T-helper 2 cell (primary cell): Measurements from ENCODE around the gene ALPL.

ENCODE experiments used
- DNase-seq, 5 experiments: peaks; one replicate each; pipeline versions ENCODE4 v3.0.0 to v3.0.0-alpha.2; 2012 to 2022

ALPL gene

DNA sequence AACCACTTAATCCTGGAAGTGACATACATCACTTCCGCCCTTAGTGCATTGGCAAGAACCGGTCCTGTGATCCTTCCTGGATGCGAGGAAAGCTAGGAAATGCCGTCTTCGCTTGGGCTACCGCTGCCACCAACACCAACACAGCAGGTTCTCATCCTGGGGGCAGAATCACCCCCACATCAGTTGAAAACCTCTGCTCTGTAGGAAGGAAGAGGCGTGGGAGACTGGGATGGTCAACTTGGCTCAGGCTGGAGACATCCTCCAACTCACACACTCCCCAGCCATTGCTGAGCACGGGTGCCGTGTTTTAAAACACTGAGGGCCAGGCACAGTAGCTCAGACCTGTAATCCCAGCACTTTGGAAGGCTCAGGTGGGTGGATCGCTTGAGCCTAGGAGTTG lies 74.9 kb downstream of the ALPL start:
- no peak for DNase-seq

DNA sequence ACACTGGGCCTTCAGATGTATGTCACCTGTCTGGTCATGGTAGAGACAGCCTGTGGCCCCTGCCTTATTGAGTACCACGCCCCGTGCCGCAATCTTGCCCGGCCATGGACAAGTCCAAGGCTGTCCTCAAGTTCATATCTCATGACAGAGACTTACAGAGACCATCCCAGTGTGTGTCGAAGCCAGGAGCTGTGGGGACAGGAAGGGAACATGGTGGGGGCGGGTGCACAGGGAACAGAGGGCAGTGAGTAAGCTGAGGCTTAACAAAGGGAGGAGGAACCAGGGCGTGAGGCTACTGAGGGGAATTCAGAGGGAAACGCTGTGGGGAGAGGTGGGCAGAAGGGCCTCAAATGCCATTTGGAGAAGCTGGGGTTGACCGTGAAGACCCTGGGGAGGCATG lies 75.8 kb downstream of the ALPL start:
- no peak for DNase-seq

DNA sequence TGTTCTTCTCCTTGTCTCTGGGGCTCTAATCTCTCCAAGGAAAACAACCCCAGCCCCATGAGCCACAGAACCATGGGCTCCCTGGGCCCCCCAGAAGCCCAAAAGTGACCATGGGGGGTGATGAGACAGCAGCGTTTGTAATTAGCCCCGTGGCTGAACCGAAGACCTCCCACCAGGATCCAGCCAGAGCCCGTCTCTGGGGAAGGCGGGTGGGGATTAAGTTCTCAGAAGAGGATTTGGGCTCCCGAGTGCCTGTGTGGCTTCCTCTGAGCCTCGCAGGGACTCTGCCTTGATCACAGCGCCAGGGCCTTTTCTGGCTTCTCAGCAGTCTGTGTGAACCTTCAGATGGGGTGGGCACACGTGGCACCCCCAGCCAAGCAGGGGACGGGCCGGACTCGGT lies 77.0 kb downstream of the ALPL start:
- no peak for DNase-seq

DNA sequence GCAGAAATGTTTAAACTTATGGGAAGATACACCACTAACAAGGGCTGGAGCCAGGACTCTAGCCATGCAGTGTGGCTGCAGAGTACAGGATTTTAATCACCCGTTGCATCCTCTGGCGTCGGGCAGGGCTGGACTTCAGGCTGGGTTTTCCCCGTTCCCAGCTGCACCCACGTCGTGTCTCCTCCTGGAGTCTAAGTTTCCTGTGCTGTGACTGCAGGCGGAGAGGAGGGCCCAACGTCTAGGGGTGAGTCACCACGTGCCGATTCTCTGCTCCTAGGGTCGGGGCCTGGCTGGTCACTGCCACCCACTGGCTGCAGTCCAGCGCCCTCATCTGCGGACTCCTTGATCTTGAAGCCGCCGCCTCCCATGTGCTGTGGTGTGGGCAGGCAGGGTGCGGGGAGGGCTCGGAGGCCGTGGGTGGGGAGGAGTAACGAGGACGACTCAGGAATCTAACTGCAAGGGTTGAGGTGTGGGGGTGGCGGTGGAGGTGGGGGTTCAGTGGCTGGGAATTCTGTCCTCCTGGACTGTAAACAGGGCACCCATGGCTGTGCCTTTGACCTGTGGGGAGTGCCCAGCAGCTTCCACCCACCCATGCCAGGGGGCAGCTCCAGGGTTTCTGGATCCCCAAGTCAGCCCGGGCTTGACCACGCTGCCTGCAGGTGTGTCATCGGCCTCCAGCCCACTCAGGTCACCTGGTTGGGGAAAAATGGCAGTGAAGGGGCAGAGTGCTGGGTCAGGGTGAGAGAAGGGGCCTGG lies 77.8 kb downstream of the ALPL start:
- DNase-seq, result no peak

DNA sequence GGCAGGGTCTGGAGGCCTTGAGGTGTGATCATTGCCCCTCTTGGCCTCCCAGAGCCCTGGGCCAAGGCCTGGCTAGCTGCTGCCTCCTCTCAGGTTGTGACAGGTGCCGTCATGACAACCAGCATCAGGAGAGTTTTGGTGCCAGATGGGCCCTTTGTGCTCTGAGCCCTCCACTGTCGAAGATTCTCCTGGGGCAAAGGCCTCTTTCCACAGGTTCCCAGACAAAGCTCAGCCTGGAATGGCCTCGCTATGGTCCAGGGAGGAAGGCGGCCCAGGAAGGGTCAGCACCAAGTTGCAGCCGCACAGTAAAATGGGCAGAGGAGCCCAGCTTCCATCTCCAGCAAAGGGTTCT lies 78.4 kb downstream of the ALPL start:
- no peak for DNase-seq

DNA sequence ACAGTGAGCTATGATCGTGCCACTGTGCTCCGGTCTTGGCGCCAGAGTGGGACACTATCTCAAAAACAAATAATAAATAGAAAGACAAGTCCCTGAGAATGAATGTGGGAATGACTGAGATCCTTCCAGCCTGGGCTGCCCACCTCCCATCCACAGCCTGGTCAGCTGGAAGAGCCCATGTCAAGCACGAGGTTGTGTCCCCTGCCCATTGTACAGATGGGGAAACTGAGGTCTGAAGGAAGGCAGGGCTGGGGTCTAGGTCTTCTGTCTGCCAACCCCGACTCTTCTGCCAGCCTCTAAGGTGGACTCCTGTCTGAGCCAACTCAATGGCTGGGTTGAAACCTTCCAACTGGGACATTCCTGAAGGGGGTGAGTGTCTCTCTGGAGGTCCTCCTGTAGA lies 80.4 kb downstream of the ALPL start:
- DNase-seq, result no peak

DNA sequence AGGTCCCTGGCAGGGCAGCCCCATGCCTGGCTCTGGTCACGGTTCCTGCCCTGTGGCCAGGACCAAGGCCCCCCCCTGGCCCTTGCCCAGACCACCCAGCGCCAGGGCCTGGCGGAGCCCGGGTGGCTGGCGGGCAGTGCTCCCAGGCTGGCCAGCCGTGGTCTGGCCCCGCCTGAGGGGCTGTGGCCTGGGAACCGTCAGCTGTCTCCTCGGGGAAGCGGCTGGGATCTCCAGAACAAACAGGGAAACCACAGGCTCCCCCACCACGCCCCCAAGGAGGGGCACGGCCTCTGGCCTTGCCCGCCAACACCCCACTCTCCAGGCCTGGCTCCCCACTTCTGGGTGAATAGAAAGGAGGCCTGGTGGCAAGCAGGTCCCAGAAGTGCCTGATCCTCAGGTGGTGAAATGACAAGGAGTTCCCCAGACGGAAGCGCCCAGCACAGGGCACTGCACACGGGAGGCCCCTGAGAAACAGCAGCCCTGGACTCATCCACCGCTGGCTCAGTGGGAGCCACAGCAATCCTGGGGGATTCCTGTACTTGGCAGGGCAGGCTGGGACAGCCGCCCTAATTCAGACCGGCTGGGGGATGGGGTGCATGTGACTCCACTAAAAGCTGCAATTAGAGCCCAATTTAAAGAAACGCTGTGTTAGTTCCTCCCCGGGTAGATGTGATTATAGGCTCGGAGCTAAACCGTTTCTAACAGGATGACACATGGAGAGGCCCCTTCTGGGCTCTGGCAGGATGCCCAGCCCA lies 81.1 kb downstream of the ALPL start:
- DNase-seq, result no peak

DNA sequence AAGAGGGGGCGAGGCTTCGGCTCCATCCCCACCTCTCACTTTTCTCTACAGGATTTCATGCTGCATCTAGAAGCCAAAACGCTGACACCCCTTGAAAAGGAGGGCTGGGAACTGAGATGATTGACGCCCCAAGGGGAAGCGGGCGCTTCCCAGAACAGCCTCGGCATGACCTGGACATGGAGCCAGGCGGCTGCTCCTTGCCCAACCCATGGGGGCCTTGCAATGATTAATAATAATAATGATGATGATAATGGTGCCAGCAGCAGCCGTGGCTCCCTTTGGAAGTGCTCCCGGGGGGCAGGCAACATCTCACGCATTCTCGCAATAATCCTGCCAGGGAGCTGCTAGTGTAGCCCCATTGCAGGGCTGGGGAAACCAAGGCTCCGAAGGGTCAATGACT lies 81.7 kb downstream of the ALPL start:
- no peak for DNase-seq

DNA sequence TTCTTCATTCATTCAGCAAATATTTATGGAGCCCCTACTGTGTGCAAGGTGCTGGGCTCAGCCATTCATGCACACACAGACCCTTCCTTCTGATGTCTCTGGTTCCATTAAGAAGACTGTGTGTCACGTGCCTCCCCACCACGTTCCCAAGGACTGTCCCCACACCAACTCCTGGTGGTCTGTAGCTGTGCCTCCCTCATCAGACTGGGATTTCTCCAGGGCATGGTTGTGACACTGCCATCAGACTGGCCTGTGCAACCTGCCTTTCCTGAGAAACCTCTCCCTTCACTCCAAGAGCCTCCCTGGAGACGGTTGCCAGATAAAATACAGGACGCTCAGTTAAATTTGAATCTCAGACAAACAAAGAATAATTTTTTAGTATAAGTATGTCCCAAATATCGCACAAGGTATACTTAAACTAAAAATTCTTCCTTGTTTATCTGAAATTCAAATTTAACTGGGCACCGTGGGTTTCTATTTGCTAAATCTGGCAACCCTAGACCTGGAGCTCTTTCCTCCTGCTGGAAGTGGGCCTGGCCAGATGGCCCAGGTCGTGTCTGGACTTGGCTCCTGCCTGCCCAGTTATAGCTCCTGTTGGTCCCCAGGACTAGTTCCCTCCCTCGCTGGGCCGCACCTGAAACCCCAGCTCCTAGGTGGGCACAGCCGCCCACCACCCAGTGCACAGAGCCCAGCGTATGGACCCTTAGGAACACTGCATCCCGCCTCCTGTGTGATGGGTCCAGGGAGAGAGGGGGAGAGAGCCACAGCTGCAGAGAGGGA lies 83.1 kb downstream of the ALPL start:
- DNase-seq, result no peak

DNA sequence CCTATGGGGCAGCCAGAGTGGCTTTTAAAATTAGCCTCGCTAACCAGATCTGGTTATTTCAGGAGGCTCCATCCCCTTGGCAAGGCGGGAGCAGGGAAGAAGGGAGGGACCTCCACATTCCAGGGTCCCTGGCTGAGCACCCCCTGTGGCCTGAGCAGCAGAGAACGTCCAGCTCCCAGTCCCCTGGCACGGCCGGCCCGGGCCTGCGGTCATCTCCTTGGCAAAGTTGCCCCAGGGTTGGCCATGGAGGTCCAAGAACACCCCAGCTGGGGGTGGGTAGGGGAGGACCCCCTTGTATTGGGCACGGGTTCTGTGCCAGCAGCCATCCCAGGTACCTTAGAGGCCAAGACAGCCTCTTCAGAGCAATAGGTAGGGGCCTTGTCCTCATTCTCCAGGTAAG lies 84.0 kb downstream of the ALPL start:
- DNase-seq, result no peak

DNA sequence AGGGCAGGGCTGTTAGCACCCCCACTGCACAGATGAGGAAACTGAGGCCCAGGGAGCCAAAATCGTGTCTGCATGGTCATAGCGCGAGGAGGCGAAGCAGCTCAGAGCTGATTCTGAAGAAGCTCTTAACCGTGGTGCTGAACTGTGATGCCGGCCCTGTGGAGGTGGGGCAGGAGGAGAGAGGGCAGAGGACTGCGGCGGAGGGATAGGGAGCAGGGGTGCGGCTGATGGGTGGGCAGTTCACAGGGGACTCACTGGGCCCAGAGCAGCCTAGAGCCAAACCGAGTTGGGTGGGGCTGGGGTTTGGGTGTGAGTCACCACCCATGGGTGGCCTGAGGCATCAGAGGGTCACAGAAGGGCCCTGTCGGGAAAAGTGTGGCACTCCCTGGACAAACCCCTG lies 85.3 kb downstream of the ALPL start:
- no peak for DNase-seq

DNA sequence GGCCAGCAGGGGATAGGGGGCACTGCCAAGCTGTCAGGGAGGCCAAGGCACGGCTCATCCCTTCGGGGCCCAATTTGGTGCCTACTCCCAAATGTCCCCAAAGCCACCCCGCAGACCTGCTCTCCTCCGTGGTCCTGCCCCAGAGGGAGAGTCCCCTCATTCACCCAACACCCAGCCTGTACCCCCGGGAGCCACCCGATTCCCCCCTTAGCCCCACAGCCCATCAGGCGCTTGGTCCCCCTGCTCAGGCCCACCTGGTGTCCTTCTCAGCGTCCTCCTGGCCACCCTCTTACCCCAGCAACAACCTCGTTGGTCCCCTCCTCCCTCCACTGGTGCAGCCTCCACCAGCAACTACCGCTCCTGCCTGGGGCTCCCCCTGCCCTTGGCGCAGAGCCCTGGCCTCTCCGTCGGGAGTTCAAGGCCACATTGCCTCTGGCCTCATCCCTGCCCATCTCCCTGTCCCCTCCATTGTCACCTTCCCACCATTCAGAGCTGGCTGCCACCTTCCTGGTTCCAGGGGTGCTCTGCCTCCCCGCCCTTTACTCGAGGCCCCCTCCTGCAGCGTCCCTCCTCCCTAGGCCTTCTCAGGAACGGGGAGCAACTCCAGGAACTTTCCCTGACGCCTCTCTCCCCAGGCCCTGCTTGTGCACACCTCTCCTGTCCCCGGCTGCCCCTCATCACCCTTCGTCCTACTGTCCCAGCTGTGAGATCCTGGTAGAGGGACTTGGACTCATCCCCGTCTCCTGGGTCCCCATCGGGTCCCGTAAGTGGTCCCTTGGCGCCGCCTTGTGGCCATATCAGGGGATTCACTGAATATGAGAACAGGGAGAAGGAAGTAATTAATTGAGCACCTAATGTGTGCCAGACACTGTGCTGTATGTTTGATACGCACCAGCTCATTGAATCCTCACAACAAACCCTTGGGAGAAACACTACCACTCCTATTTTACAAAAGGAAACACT lies 86.0 kb downstream of the ALPL start:
- DNase-seq, result peak in 2 of 5 experiments; percentile 29 to 36

DNA sequence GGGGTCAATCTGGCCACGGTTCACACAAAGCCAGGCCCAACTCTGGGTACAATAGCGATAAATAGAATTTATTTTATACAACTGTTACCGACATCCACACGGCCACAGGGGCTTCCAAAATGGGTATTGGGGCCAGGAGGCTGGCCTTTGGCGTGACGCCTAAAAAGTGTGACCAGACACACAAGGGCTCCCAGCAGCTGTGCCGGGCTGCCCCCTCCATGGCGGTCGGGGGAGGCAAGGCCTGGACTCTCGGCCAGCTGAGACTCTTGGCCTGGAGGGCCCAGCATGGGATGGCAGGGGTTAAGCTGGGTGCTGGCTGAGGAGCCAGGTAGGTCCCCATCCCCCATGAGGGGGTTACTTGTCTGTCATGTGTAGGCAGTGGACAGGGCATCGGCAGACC lies 87.0 kb downstream of the ALPL start:
- no peak for DNase-seq

DNA sequence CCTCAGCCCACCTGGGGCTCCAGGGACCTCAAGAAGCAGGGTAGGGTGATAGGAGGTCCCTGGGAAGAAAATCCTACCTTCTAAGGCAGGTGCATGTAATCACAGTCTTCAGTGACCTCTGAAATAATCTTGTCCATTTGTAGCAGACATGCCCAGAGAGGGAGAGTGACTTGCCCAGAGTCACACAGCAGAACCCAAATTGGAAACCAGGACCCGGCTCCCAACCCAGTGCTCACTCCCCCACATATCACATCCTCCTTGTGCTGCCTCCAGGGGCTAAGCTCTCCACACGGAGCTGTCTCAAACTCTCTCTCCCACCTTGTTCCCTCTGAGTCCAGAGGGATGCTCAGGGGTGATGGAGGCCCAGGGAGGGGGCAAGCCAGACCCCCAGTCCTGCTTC lies 87.4 kb downstream of the ALPL start:
- DNase-seq, result no peak

DNA sequence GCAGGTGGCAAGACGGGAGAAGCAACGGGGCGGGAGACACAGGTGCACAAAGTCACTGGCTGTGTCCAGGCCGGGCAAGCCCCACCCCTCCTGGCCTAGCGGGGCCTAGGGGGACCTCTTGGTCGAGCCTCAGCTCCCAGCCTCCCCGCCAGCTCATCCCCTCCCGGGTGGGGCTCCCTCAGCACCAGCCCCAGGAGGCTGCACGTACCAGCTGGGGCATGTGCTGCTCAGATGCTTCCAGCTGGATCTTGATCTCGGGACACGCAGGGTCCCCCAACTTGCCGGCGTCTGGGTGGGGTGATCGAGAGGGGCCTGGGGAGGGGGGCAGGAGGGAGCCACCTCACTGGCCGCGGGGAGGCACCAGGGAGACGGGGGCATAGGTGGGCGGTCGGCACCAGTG lies 88.5 kb downstream of the ALPL start:
- no peak for DNase-seq

DNA sequence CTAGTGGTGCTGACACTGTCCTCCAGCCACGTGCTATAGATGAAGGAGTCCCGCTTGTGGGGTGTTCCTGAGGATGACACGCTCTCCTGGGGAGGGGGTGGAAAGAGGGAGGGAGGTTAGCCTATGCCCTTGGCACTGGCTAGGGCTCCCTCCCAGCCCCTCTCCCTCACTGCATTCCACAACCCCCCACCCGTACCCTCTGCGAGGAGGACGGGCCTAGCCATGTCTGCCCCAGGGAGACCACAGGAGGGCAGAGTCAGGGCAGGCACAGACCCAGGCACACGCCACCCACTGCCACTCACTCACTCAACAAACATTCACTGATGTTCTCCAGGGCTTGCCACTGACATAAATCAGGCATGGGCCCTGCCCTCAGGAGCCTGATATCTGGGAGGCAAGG lies 89.2 kb downstream of the ALPL start:
- DNase-seq, result no peak

DNA sequence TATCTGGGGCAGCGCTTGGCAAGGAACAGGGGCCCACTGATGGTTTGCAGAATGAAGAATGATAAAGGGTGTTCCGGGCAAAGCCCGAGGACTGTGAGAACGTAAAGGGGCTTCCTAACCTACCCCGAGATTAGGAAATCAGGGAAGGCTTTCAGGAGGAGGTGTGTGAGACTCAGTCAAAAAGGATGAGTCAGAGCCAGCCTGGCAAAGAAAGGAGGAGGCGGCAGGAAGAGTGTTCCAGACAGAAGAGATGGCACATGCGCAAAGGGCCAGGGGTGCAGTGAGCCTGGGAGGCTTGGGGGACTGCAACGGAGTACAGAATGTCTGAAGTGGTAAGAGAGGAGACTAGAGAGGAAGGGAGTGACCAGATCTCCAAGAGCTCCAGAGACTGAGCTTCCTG lies 89.7 kb downstream of the ALPL start:
- DNase-seq, result no peak

DNA sequence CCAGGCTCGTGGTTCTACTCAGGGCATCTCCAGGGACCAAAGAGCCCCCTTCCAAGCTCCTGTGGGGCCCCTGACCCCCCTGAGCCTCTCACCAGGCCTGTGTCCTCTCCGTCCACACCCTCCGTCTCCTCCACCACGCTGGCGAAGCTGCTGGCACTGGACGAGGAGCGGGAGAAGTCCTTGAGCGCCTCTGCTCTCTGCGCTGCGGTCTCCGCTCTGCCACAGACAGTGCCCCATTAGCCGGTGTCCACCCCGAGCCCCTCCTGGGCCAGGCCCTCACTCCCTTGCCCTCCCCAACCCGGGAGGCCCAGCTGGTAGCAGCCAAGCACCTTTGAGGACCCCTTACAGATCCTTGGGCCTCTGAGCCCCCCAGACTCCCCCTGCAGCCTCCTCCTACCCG lies 90.2 kb downstream of the ALPL start:
- DNase-seq, result no peak

DNA sequence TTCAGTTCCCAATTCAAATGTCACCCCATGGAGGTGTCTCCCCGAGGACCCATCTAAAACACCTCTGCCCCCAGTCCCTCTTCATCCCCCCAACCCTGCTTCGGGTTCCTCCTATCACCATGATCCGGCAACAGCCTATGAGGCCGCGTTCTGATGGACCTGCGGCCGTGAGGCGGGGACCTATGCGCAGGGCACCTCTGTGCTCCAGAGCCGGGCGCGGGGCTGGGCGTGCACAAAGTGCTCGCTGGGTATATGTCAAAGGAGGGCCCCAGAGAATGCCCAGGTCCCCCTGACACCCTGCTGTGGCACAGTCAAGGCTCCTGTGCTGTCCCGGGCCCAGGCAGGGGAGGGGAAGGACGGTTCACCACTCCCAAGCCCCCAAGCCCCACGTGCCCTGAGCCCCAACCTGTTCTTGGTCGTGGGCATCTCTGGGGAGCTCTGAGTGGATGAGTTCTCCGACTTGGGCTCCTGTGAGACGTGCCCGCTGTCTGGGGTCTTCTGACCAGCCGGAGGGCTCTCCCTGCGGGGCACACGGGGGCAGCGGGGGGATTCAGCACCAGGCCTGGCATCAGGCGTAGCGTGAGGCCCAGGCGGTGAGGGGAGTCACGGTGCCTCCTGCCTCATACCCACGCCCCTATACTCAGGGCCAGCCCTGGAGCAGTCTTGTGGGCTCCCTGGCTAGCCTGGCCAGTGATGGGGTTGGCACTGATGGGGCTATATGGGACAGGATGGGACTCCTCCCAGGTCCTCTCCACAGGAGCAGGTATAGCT lies 92.2 kb downstream of the ALPL start:
- no peak for DNase-seq

DNA sequence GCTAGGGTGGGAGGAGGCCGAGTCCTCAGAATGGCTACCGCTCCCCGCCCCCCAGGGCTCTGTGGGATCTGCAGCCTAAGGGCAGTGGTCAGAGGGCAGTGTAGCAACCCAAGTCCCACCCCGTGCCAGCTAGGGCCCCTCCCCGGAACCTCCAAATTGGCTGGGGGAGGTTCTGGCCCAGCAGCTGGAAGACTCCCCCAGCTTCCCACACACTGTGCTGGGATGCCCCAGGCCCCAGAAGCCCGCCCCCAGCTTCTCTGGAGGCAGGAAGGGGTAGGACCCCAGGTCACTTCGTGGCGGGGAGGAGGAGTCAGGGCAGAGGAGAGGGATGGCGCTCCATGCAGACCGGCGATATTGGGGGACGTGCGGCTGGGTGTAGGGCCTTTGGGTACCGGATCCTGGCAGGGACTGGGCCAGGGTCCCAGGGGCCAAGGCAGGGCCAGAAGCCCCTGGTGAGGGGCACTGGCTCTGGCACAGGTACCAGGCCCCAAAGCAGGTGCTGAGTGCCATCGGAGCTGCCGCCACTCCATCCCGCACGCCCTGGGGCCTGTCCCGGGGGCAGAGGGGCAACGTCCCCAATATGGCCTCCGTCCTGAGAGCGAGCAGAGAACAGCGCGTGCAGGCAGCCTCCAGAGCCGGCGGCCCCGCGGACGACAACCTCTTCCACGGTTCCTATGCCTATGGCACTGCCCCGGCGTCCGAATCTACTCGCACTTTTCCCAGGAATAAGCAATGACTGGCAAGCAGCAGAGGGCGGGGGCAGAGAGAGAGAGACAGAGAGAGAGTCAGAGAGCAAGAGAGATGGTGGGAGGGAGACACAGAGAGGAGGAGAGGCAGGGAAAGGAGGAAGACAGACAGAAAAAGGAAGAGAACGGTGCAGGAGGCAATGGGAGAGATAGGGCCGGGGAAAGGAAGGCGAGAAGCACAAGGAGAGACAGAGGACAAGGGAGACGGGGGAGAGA lies 94.2 kb downstream of the ALPL start:
- DNase-seq, result no peak
